Ovary (tissue), 9 donors: ENCODE data around the gene PAQR7. TPM values are rescaled to one million over a fixed set of nuclear protein-coding genes. Genes with fewer than 3 reads are reported as not detected.

Experiments
- DNase-seq, 5 donors: peaks; one replicate each; pipeline ENCODE4 v3.0.0-alpha.2; 2019 to 2020
- H3K27ac ChIP-seq, 2 donors: fragments of 200-600 bp; one replicate each; pipeline versions ENCODE4 v1.5.1 to v1.8.0; 2019 to 2022
- H3K27me3 ChIP-seq: fragments of 200-600 bp; one replicate; pipeline ENCODE4 v1.8.0; 2022
- H3K36me3 ChIP-seq: fragments of 200-600 bp; sonication (generic); one replicate; pipeline ENCODE4 v1.5.1; 2019
- H3K4me1 ChIP-seq: one replicate; pipeline ENCODE4 v1.8.1; 2013; ENCODE audit warnings: mild to moderate bottlenecking, moderate library complexity; ENCODE audit not compliant: insufficient read depth
- H3K4me3 ChIP-seq: fragments of 200-600 bp; sonication (generic); one replicate; pipeline ENCODE4 v1.5.1; 2017
- H3K9me3 ChIP-seq, 2 donors: fragments of 200-600 bp in 1 of 2; sonication (generic) in 1 of 2; one replicate each; pipeline versions ENCODE4 v1.5.1 to v1.8.1; 2013 to 2019; ENCODE audit warnings: mild to moderate bottlenecking in 1 of 2, moderate library complexity in 1 of 2
- CTCF ChIP-seq, 3 donors: fragments of 450-650 bp in 2 of 3; fragments of 200-600 bp in 1 of 3; IDR thresholded peaks; one replicate each; pipeline versions ENCODE4 v1.5.1 to v1.8.0; 2016 to 2022; ENCODE audit warnings: antibody characterized with exemption in 3 of 3, mild to moderate bottlenecking in 1 of 3
- EP300 ChIP-seq: sonication (generic); formaldehyde crosslinking; IDR thresholded peaks from one replicate; pipeline ENCODE4 v1.6.1; 2017; ENCODE audit warnings: antibody characterized with exemption
- POLR2A ChIP-seq: fragments of 450-650 bp; IDR thresholded peaks from one replicate; pipeline ENCODE4 v1.6.1; 2017; ENCODE audit warnings: antibody characterized with exemption, mild to moderate bottlenecking, moderate library complexity
- WGBS, 3 donors: extraction: QIAGEN DNeasy Blood & Tissue Kit in 1 of 3; methylation state at CpG; one replicate each; pipeline versions ENCODE4 v1.1.5 to v1.1.7; 2013 to 2017; 5-methylcytosine and 5-hydroxymethylcytosine counted together
- intact Hi-C, 4 donors: fragments of 100-400 bp; cut with DNase I; formaldehyde crosslinking; loops; one replicate each; pipeline versions ENCODE4 v1.11.0 to v1.15.1; 2022 to 2023
- polyA plus RNA-seq, 2 donors: library from polyadenylated mRNA; stranded (reverse); fragments of 200-250 nt in 1 of 2; fragments of 350-450 nt in 1 of 2; fragmentation: Illumina TruSeq in 1 of 2; extraction: RNeasy Lipid Tissue Mini Kit (QIAGEN cat#74804) in 1 of 2; gene quantifications; one replicate each; pipeline ENCODE4 v1.2.3, GENCODE V29; 2013 to 2014
- total RNA-seq, 7 donors: library from RNA; depleted of rRNA in 2 of 7; stranded (reverse); fragments of >200 nt in 2 of 7; fragmentation: NEBNext Ultra II Directional in 3 of 7; extraction: Animal tissue kit (Norgen Biotek cat#: 25700) in 3 of 7; gene quantifications; one replicate each; pipeline versions ENCODE4 v1.1.0 to v1.2.4, GENCODE V29; 2016 to 2023
- donor health status: DM: no; HTN: no; CAD: no; lungs with moderate emphysema.
- donor health status: DM: no; HTN: no; CAD: no.
- donor health status: Bipolar disorder and iron deficiency.
- donor health status: DM: yes; HTN: yes; CAD: no.
- donor health status: DM: no; HTN: no; CAD: no.
- donor health status: DM: yes; HTN: yes; CAD: no.

PAQR7 gene
- total and polyA plus RNA-seq, 9 donors: 8.6 to 98.1 (median 57.7) TPM

DNA sequence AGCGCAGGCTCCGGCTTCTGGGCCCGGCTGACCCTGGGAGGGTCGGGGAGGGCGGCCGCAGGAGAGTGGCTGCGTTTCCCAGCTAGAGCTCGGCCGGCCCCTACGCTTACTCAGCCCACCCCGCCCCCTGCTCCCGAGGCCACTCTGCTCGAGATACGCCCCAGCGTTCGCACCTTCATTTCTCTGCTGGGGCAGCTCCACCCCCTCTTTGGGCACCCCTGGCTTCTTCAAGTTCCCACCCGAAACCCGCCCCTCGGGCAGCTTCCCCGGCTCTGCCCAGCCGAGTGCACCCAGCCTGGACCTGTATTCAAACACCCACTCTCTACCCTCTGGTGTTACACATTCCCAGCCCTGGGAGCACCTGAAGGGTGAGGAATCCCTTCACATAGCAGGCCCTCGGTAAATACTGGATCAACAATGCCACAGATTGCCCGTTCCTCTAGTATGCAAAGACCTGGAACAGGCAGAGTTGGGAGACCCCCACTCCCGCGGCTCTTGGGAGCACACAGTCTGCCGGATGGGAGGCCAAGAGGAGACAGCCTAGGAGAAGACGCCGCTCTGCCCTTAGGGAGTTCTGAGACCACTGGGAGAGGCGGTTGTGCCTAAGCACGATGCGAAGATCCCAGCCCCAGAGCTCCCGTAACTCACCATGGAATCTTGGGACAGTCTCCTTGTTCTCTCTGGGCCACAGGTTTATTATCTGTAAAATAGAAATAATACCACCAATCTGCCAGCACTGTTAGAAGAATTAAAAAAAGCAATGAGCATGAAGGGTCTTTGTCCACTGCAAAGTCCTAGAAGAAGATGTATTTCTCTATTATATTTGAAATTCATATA lies 566 bp upstream of the PAQR7 start:
- H3K9me3 ChIP-seq: no peaks in the 10 kb centered on the region
- 17 to 29% (median 22%) methylated on average over 26 to 32 of the region's 32 CpGs for WGBS, 3 donors
- no peaks in the 10 kb centered on the region for H3K27me3 ChIP-seq
- H3K36me3 ChIP-seq: no peaks in the 10 kb centered on the region
- H3K27ac ChIP-seq: peak overlapping the region; percentile 91 to 97
- H3K4me1 ChIP-seq: peaks cover 49% of the 10 kb centered on the region
- TF ChIP-seq CTCF (IDR thresholded peaks at IDR 0.05) (no peak), POLR2A (no peak), EP300 (no peak)
- peak overlapping the region; percentile 56 for H3K4me3 ChIP-seq
- DNase-seq: no peak
- intact Hi-C loops: loop anchor here in 2 of 4 donors (10.0 kb wide), 1 partner anchor 51 kb away; no protein-coding TSS in a partner anchor

GRCh38 chr1:25874635-25875153 lies 814 bp downstream of the PAQR7 start:
- peak in 2 of 5 donors; percentile 22 to 41 for DNase-seq
- Histone ChIP-seq H3K36me3 (no peaks in the 10 kb centered on the region), H3K9me3 (no peaks in the 10 kb centered on the region), H3K27me3 (no peaks in the 10 kb centered on the region), H3K4me3 (peak overlapping the region; percentile 56), H3K27ac (peak overlapping the region; percentile 91 to 97), H3K4me1 (peaks cover 39% of the 10 kb centered on the region)
- intact Hi-C loops: loop anchor here in 2 of 4 donors (10.0 kb wide), 1 partner anchor 50 kb away; no protein-coding TSS in a partner anchor
- WGBS, 3 donors: 3 to 12% (median 12%) methylated on average over 8 of the region's 8 CpGs
- TF ChIP-seq EP300 (no peak), POLR2A (no peak), CTCF (IDR thresholded peaks at IDR 0.05) (no peak)

DNA sequence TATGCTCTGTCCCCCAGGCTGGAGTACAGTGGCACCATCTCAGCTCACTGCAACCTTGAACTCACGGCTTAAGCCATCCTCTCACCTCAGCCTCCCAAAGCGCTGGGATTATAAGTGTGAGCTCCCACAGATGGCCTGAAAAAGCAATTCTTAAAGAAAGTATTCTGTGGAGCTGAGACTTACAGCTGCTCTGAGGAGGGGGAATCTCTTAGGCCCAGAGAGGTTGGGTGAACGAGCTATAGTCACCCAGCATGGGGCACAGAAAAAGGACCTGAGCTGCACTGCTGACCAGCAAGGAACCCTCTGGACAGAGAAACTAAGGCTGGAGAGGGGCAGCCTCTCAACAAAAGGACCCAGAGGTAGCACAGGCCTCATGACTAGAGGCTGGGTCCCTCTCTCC lies 1.3 kb downstream of the PAQR7 start:
- Histone ChIP-seq H3K36me3 (no peaks in the 10 kb centered on the region), H3K27ac (peak overlapping the region; percentile 91 to 97), H3K9me3 (no peaks in the 10 kb centered on the region), H3K27me3 (no peaks in the 10 kb centered on the region), H3K4me1 (peaks cover 37% of the 10 kb centered on the region), H3K4me3 (peak overlapping the region; percentile 56)
- intact Hi-C loops: loop anchor here in 2 of 4 donors (10.0 kb wide), 1 partner anchor 49 kb away; no protein-coding TSS in a partner anchor
- TF ChIP-seq POLR2A (no peak), CTCF (IDR thresholded peaks at IDR 0.05) (no peak), EP300 (no peak)
- 32 to 69% (median 47%) methylated on average over 3 of the region's 3 CpGs for WGBS, 3 donors
- peak in 2 of 5 donors; percentile 3 to 7 for DNase-seq

DNA sequence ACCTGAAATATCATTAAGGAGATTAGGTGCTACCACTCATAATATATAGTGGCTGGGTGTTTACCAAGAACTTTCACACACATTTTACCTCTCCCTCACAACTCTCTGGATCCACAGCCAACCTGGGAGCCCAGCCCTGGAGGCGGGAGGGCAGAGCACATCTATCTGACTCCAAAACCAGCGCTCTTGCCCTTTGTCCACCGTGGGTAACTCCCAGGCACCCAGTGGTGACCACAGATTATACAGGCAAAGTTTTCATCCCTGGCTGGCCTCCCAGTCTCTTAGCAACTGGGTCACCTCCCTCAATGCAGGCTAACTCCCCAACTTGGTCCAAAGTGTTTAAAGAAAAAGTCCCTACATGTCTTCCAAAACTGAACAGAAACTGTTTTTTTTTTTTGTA lies 2.4 kb downstream of the PAQR7 start:
- 20 to 44% (median 20%) methylated on average over 3 of the region's 3 CpGs for WGBS, 3 donors
- TF ChIP-seq CTCF (IDR thresholded peaks at IDR 0.05) (peak in 1 of 3 donors; percentile 10), EP300 (no peak)
- DNase-seq: peak; percentile 57 to 65 (median 61)

More for the DNA sequence above, 2.4 kb downstream of the PAQR7 start:
- Histone ChIP-seq H3K36me3 (no peaks in the 10 kb centered on the region), H3K27ac (peak overlapping the region in 1 of 2 donors; percentile 97), H3K9me3 (no peaks in the 10 kb centered on the region), H3K4me3 (no peak overlapping the region), H3K4me1 (peaks cover 33% of the 10 kb centered on the region), H3K27me3 (no peaks in the 10 kb centered on the region)
- intact Hi-C loops: loop anchor here in 2 of 4 donors (10.0 kb wide), 1 partner anchor 48 kb away; no protein-coding TSS in a partner anchor
